Retinal pigment epithelial cell (primary cell): ENCODE results near the gene RAB40A.
"Not testable (repeated sequence)": the region's sequence is repeated elsewhere in the genome, so short reads cannot be mapped to it uniquely, and the experiment has no call there.

Source experiments
- DNase-seq: peaks from one replicate; pipeline ENCODE4 v3.0.0-alpha.2; 2010; ENCODE audit warnings: low read depth
- H3K4me3 ChIP-seq: 2 replicates; pipeline ENCODE4 v1.5.1; 2011; ENCODE audit warnings: mild to moderate bottlenecking, low read length, control low read depth, moderate library complexity
- TF ChIP-seq, protein P1 (sequence below): conservative IDR thresholded peaks from 2 replicates; pipeline ENCODE4 v1.5.1; 2011; ENCODE audit warnings: low read depth, low read length, control low read depth, inconsistent platforms

Gene RAB40A

DNA sequence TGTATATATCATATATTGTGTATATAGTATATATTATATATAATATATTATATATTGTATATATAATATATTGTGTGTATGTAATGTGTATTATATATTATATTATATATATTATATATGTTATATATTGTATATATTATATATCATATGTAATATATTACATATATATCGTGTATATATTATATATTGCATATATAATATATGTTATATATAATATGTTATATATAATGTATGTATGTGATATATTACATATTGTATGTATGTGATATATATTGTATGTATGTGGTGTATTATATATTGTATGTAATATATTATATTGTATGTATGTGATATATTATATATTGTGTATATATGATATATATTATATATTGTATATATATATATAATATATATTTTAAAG lies 30.5 kb downstream of the RAB40A start:
- DNase-seq, result no peak
- TF ChIP-seq, protein P1, sequence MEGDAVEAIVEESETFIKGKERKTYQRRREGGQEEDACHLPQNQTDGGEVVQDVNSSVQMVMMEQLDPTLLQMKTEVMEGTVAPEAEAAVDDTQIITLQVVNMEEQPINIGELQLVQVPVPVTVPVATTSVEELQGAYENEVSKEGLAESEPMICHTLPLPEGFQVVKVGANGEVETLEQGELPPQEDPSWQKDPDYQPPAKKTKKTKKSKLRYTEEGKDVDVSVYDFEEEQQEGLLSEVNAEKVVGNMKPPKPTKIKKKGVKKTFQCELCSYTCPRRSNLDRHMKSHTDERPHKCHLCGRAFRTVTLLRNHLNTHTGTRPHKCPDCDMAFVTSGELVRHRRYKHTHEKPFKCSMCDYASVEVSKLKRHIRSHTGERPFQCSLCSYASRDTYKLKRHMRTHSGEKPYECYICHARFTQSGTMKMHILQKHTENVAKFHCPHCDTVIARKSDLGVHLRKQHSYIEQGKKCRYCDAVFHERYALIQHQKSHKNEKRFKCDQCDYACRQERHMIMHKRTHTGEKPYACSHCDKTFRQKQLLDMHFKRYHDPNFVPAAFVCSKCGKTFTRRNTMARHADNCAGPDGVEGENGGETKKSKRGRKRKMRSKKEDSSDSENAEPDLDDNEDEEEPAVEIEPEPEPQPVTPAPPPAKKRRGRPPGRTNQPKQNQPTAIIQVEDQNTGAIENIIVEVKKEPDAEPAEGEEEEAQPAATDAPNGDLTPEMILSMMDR, result no peak
- H3K4me3 ChIP-seq, result no peak overlapping the region

DNA sequence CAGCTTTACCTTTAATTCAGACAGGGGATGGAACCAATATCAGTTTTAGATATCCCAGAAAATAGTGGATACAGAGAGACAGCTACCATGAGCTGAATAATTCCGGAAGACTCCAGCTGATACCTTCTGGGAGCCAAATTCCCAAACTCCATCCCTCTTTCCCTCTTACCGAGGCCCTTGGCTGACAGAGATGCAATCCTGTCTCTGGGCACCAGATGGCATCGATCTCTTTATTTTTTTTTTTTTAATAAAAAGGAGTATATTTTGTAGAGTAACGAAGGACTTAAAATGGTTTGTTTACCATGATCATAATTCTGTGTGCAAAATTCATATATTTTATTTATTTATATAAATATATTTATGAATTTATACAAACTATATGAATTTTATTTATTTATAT lies 31.0 kb downstream of the RAB40A start:
- TF ChIP-seq, protein P1, result peak; percentile 62
- H3K4me3 ChIP-seq, result no peak overlapping the region
- no peak for DNase-seq

DNA sequence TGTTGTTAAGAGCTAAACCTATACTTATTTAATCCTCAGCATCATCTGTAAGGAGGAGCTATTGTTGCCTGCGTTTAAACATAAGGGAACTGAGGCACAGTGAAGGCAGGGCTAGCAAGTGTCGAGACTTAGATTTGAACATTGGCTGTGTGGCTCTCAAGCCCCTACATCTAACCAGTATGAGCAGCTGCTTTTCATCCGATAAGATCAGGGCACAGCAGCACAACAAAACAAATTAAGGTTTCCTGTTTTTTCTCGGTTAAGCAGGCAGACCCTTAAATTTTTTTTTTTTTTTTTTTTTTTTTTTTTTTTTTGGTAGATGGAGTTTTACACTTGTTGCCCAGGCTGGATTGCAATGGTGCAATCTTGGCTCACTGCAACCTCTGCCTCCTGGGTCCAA lies 35.6 kb downstream of the RAB40A start:
- TF ChIP-seq, protein P1, result no peak
- no peak for DNase-seq
- H3K4me3 ChIP-seq, result no peak overlapping the region

DNA sequence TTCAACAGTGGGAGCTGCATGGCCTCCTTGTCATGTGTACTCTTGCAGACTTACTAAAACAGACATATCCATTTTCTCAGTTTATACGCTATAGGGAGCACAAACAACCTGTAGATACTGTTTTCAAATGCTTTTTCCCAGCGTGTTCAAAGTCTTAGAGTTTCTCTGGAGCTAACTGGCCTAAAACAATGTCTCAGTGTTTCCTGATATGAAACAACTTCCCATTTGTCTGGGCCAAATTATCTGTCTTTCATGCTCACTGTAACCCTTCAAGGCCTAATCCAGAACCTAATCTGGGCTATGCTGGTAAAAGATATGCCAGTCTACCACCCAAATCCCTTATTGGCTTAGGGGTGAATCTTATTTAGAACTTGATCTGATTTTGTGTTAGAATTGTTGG lies 38.8 kb downstream of the RAB40A start:
- DNase-seq, result no peak
- no peak overlapping the region for H3K4me3 ChIP-seq
- TF ChIP-seq, protein P1, result no peak

DNA sequence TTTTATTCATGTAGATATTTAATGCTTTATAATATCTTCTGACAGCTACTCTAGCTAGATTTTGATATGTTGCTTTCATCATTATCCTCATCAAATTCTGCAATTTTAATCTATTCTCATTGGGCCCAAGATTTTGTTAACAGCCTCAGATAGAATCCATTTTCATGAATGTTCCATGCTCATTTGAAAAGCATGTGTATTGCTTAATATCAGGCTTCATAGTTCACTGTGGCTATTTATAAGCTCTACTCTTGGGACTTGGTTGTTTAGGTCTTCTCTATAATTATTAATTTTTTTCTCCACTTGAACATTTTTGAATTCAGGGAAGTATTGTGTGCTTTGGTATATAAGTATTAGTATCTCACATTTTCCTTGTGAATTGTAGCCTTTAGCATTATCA lies 41.8 kb downstream of the RAB40A start:
- TF ChIP-seq, protein P1, result no peak
- no peak overlapping the region for H3K4me3 ChIP-seq
- DNase-seq, result no peak

DNA sequence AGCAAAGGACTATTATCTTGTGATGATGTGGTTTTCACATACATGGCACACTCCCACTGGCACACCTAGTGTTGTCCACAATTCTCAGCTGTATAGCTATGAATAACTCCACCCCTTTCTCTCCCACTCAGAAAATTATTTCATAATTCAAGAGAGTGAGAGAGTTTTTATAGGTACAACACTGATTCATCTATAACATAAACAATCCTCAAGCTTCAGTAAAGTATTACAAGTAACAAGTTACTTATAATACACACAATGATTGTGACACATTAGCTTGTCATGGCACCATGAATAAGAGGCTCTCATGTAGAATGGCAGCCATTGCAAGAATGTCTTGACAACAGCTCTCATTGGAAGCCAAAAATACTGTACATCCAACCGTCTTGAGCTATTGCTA lies 43.9 kb downstream of the RAB40A start:
- no peak for DNase-seq
- no peak overlapping the region for H3K4me3 ChIP-seq
- TF ChIP-seq, protein P1, result no peak

DNA sequence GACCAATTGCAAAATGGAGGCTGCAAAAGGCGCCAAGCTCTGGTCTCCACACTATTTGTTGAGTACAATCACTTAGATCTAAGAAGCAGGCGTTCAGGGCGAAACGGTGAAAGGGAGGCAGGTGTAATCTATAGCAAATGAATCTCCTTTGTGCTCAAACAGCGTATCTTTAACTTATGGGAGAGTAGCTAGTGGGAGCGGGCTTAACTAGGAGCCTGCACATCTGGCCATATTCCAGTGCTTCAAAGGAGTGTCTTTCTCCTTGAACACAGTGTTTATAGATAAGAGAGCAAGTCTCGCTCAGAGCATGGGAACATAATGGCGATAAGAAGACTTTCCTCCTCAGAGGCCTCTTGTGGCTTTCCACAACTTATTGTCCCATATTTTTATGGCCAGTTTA lies 49.3 kb downstream of the RAB40A start:
- not testable (repeated sequence) for H3K4me3 ChIP-seq, DNase-seq

DNA sequence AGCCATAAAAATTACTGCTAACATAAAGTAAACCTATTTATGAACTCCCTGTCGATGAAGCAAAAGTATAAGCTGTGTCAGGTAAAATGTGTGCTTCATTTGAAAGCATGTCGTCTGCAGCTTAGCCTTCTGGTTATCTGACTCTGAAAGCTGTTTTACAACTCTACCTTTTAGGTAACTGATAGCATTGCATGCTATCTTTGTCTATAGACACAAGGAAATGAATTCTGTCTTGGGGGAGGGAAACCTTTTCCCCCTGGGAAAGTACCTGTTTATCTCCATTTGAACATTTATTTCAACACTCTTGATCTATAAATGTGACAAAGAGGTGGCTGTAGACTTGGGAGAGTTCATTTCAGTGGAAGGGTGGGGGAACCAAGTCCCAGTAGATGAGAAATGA lies 51.4 kb downstream of the RAB40A start:
- no peak overlapping the region for H3K4me3 ChIP-seq
- TF ChIP-seq, protein P1, result no peak
- DNase-seq, result no peak
